Muscle of leg (tissue), 11 donors: Measurements from ENCODE around the gene SPTY2D1. TPM values are rescaled to one million over a fixed set of nuclear protein-coding genes. Genes with fewer than 3 reads are reported as not detected.
"Not testable (repeated sequence)": the region's sequence is repeated elsewhere in the genome, so short reads cannot be mapped to it uniquely, and the experiment has no call there.

ENCODE experiments used
- DNase-seq: peaks from one replicate; pipeline ENCODE4 v3.0.0; 2013
- H3K27ac ChIP-seq: one replicate; pipeline ENCODE4 v1.5.1; 2013; ENCODE audit warnings: mild to moderate bottlenecking, low read length, control low read depth
- H3K27me3 ChIP-seq: one replicate; pipeline ENCODE4 v1.6.1; 2013; ENCODE audit warnings: low read length; ENCODE audit not compliant: control insufficient read depth, insufficient read depth
- H3K36me3 ChIP-seq: one replicate; pipeline ENCODE4 v1.6.1; 2013; ENCODE audit warnings: low read length; ENCODE audit not compliant: control insufficient read depth, insufficient read depth
- H3K4me1 ChIP-seq: one replicate; pipeline ENCODE4 v1.6.1; 2013; ENCODE audit warnings: low read length; ENCODE audit not compliant: control insufficient read depth, insufficient read depth
- H3K4me3 ChIP-seq: one replicate; pipeline ENCODE4 v1.5.1; 2013; ENCODE audit warnings: low read length, control low read depth
- H3K9me3 ChIP-seq: replicated peaks from 2 replicates; pipeline ENCODE4 v1.6.1; 2013; ENCODE audit warnings: low read depth, low read length; ENCODE audit not compliant: control insufficient read depth
- WGBS: methylation state at CpG from one replicate; pipeline ENCODE4 v1.1.5; 2013; ENCODE audit warnings: missing lambda C conversion rate; ENCODE audit not compliant: insufficient coverage; 5-methylcytosine and 5-hydroxymethylcytosine counted together
- polyA plus RNA-seq, 8 donors: library from polyadenylated mRNA; unstranded; fragments of 120-200 nt; gene quantifications; one replicate each; pipeline versions ENCODE4 v1.2.1 to v1.2.3, GENCODE V29; 2013; ENCODE audit warnings: inconsistent platforms in 1 of 8, low replicate concordance in 1 of 8; ENCODE audit not compliant: insufficient read length in 8 of 8, insufficient read depth in 1 of 8
- total RNA-seq: library from RNA; stranded (reverse); fragments of 120-200 nt; gene quantifications from one replicate; pipeline ENCODE4 v1.2.4, GENCODE V29; 2013

Gene SPTY2D1
- total and polyA plus RNA-seq, 9 donors = 11.0 to 18.6 (median 15.8) TPM

DNA sequence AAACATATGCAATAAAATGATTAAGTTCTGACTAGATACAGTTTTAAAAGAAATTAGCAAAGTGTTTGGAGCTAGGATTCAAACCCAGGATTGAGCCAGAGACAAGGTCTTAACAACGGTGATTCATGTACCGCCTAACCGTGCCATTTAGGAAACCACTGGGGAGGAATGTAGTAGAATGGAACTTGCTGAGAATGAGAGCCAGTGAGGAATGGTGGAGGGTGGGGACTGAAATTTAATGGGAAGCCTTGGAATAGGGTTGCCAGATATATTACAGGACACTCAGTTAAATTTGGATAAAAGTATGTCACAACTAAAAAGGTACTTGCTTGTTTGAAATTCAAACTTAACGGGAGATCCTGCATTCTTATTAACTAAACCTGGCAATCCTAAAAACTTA is 34.0 kb upstream of the SPTY2D1 start:
- Histone ChIP-seq H3K4me3 (no peak overlapping the region), H3K9me3 (no peaks in the 10 kb centered on the region), H3K36me3 (no peaks in the 10 kb centered on the region), H3K27me3 (peaks cover 2% of the 10 kb centered on the region), H3K27ac (no peak overlapping the region), H3K4me1 (no peaks in the 10 kb centered on the region)
- WGBS = 80% methylated on average over 3 of the region's 4 CpGs
- DNase-seq = no peak

DNA sequence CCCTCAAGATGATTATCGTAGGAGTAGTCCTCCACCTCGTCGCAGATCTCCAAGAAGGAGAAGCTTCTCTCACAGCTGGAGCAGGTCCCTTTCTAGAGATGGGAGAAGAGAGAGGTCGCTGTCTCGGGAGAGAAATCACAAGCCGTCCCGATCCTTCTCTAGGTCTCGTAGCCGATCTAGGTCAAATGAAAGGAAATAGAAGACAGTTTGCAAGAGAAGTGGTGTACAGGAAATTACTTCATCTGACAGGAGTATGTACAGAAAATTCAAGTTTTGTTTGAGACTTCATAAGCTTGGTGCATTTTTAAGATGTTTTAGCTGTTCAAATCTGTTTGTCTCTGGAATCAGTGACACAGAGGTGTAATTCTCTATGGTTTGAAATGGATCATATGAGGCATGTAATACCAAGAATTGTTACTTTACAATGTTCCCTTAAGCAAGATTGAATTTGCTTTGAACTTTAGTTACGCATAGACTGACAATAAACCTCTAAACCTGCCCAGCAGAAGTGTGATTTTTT is 31.3 kb upstream of the SPTY2D1 start:
- not testable (repeated sequence) for DNase-seq, H3K36me3 ChIP-seq, H3K27ac ChIP-seq, H3K4me3 ChIP-seq, H3K9me3 ChIP-seq, H3K4me1 ChIP-seq, H3K27me3 ChIP-seq
- WGBS = no CpG with 5 or more reads among the region's 10 CpGs

DNA sequence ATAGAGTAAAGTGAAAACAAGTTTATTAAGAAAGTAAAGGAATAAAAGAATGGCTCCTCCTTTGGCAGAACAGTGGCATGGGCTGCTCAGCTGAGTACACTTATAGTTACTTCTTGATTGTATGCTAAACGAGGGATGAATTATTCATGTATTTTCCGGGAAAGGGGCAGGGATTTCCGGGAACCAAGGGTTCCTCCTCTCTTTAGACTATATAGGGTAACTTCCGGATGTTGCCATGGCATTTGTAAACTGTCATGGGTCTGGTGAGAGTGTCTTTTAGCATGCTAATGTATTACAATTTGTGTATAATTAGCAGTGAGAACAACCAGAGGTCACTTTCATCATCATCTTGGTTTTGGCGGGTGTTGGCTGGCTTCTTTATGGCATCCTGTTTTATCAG is 23.5 kb upstream of the SPTY2D1 start:
- peaks cover 2% of the 10 kb centered on the region for H3K9me3 ChIP-seq
- no peak for DNase-seq
- no peaks in the 10 kb centered on the region for H3K4me1 ChIP-seq
- H3K27ac ChIP-seq = no peak overlapping the region
- H3K27me3 ChIP-seq = no peaks in the 10 kb centered on the region
- WGBS = no CpG with 5 or more reads among the region's 5 CpGs
- no peaks in the 10 kb centered on the region for H3K36me3 ChIP-seq
- H3K4me3 ChIP-seq = no peak overlapping the region

DNA sequence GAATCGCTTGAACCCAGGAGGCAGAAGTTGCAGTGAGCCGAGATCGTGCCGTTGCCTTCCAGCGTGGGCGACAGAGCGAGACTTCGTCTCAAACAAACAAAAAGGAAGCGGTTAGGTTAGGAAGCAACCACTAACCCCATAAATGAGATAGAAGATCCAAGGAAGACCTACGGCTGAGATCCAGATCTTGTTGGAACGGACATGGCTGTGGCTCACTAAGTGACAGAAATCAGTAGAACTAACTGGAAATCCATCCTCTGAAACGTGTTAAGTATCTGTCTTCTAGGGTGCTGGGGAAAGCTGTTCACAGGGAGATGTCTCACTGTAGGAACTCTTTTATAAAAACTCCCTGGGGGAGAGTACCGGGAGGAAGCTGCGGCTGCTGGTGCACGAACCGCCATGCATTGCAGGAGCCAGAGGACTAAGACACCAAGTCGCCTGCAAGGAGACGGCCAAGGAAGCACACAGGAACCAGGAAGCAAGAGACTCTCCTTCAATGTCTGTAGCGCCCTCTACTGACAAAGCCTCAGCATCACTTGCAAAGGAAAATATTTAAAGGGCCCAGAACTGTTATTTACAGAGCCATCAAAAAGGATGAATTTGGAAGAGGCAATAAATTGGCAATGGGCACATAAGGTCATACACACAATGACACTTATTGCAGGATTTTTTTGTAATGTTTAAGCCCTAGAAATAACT is 16.9 kb upstream of the SPTY2D1 start:
- H3K4me3 ChIP-seq = no peak overlapping the region
- no peaks in the 10 kb centered on the region for H3K9me3 ChIP-seq
- no peak overlapping the region for H3K27ac ChIP-seq
- H3K27me3 ChIP-seq = no peaks in the 10 kb centered on the region
- no peaks in the 10 kb centered on the region for H3K4me1 ChIP-seq
- H3K36me3 ChIP-seq = no peaks in the 10 kb centered on the region
- WGBS = 54% methylated on average over 11 of the region's 19 CpGs
- peak; percentile 39 for DNase-seq

DNA sequence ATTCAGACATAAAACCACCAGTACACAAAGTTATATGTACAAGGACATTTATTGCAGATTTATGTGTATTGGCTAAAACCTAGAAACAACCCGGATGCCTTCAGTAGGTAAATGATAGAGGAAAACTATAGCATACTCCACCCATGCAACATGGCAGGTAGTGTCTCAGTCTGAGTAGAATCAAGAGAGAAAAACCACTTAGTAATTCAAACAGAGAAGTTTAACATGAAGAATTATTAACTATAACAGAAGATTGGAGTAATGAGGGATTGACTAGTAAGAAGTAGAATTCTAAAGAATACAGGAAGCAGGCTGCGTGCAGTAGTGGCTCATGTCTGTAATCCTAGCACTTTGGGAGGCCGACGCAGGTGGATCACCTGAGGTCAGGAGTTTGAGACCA is 16.2 kb upstream of the SPTY2D1 start:
- Histone ChIP-seq H3K27me3 (no peaks in the 10 kb centered on the region), H3K27ac (no peak overlapping the region), H3K4me1 (no peaks in the 10 kb centered on the region), H3K9me3 (no peaks in the 10 kb centered on the region), H3K36me3 (no peaks in the 10 kb centered on the region), H3K4me3 (no peak overlapping the region)
- no CpG with 5 or more reads among the region's 4 CpGs for WGBS
- no peak for DNase-seq

DNA sequence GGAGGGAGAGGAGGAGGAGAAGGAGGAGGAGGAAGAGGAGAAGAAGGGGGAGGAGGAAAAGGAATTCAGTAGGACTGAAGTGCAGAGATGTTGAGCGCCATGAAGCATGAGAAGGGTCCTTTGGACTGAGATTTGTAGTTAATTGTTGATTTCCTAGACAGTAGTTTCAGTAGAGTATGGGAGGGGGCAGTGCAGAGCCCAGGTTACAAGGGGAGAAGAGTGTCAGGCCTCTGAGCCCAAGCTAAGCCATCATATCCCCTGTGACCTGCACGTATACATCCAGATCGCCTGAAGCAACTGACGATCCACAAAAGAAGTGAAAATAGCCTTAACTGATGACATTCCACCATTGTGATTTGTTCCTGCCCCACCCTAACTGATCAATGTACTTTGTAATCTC is 8.9 kb upstream of the SPTY2D1 start:
- not testable (repeated sequence) for H3K36me3 ChIP-seq, H3K4me3 ChIP-seq, DNase-seq, H3K27ac ChIP-seq, H3K27me3 ChIP-seq, H3K4me1 ChIP-seq, H3K9me3 ChIP-seq
- 82% methylated on average over 1 of the region's 4 CpGs for WGBS

DNA sequence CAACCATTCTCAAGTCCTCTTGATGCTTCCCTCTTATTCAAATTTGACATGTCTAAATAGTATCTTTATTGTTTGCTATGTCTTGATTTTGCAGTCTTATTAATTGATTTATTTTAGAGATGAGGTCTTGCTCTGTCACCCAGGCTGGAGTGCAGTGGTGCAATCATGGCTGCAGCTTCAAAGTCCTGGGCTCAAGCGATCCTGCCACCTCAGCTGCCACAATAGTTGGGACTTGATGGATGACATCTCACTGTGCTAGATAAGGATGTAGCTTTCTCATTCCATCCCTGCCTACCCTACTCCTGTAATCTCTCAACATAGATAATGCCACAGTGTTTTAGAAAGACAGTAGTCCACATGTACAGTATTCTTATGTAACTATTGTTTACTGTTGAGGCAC is 7.5 kb upstream of the SPTY2D1 start:
- Histone ChIP-seq H3K27me3 (peaks cover 3% of the 10 kb centered on the region), H3K4me3 (no peak overlapping the region), H3K36me3 (no peaks in the 10 kb centered on the region), H3K4me1 (no peaks in the 10 kb centered on the region), H3K27ac (no peak overlapping the region), H3K9me3 (no peaks in the 10 kb centered on the region)
- no peak for DNase-seq
- WGBS = no CpG with 5 or more reads among the region's 1 CpG

DNA sequence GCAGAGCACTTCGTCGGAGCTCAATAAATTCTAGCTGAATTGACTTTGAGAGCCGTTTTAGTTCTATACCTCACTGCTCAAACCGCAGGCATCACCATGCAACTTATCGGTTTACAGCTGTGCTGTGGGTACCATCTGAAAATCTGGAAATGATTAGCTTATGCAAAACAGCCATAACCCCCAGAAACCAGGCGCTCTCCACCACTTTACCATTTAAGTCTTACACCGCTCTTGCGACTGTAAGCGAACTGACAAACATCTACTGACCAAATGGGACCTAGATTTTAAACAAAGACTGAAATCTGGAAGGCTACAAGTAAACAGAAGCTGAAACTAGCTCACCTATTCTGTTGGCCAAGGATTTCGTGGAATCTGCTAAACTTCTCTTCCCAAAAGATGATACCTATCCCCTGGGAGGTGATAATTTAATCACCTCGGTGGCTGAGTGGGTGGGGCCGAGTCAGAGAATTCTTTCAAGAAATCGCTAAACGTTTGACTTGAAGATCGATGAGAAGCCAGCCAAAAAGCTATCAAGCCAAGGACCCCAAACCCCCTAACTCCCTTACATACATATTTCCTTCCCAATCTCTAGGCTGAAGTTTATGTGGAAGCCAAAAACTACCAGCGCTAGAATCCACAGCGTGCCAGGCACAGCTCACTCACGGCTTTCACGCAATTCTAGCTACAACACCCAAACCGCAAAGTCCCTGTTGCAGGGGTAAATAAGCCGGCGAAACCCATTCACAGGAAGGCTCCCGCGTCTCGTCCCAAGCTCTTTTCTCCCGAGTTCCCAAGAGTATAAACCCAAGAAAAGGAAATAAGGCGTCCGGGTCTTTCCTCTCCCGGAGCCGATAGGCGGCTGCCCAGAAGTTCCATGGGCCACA is 644 bp downstream of the SPTY2D1 start:
- DNase-seq = no peak
- Histone ChIP-seq H3K36me3 (no peaks in the 10 kb centered on the region), H3K27me3 (no peaks in the 10 kb centered on the region), H3K4me1 (peaks cover 9% of the 10 kb centered on the region), H3K4me3 (peak overlapping the region; percentile 98), H3K27ac (peak overlapping the region; percentile 95), H3K9me3 (no peaks in the 10 kb centered on the region)
- WGBS = 8% methylated on average over 19 of the region's 31 CpGs

DNA sequence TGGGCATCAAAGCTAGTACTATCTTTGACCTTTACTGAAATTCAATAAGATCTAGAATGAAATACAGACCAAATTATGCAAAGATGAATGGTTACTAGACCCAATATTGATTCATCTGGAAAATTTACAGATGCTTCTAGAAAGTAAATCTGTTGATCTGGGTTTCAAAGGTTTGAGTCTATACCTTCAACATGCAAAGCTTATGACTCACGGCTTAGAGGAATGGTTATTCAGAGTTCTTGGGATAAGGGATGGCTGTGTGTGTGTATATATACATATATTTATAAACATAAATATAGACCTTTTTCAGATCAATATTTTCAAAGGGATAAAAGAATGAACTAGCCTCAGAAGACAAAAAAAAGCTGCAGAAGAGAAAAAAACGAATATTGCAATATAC is 1.3 kb downstream of the SPTY2D1 start:
- H3K27me3 ChIP-seq = no peaks in the 10 kb centered on the region
- H3K4me1 ChIP-seq = peaks cover 9% of the 10 kb centered on the region
- WGBS = no CpG with 5 or more reads among the region's 2 CpGs
- no peaks in the 10 kb centered on the region for H3K9me3 ChIP-seq
- no peak for DNase-seq
- H3K4me3 ChIP-seq = peak overlapping the region; percentile 98
- H3K27ac ChIP-seq = no peak overlapping the region
- H3K36me3 ChIP-seq = no peaks in the 10 kb centered on the region

DNA sequence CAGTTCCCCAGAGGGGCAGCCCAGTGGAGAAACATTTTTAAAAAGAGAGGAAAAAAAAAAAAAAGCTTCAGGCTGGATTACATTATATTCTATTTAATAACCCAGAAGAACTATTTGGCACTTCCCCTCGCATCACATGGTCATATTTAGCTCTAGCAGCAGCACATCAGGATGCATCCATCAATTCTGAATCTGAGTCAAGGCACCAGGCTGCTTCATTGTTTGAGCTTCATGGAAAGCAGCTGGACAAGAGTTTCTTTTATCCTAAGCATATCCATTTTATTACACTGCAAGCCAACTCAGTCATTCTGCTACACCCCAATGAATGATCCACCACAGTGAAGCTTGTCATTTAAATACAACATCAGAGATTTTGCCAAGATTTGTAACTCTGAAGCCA is 10.0 kb downstream of the SPTY2D1 start:
- Histone ChIP-seq H3K36me3 (no peaks in the 10 kb centered on the region), H3K9me3 (peaks cover 5% of the 10 kb centered on the region), H3K27me3 (no peaks in the 10 kb centered on the region), H3K4me1 (no peaks in the 10 kb centered on the region), H3K27ac (no peak overlapping the region), H3K4me3 (no peak overlapping the region)
- WGBS = 80% methylated on average over 1 of the region's 1 CpG
- no peak for DNase-seq
